ENCODE measurements around the gene EXOC4.

GRCh38 chr7:133359449-133359848 is 106.6 kb downstream of the EXOC4 start:
- TF ChIP-seq POLR2AphosphoS5 (IDR thresholded peaks at IDR 0.05; ENCODE audit: borderline replicate concordance, low read depth, low read length) (no peak), EZH2 (IDR thresholded peaks at IDR 0.05) (no peak)

Measured in SK-N-MC (cell line).